Activated naive CD8-positive, alpha-beta T cell treated with anti-CD3 and anti-CD28 coated beads, Interleukin-2, amount 50 U/mL, for 16 hours (primary cell): ENCODE results near the gene KRTAP3-1.

ENCODE experiments used
- DNase-seq: peaks from one replicate; pipeline ENCODE4 v3.0.0-alpha.2; 2020; ENCODE audit warnings: low read depth, low spot score

Gene KRTAP3-1

DNA sequence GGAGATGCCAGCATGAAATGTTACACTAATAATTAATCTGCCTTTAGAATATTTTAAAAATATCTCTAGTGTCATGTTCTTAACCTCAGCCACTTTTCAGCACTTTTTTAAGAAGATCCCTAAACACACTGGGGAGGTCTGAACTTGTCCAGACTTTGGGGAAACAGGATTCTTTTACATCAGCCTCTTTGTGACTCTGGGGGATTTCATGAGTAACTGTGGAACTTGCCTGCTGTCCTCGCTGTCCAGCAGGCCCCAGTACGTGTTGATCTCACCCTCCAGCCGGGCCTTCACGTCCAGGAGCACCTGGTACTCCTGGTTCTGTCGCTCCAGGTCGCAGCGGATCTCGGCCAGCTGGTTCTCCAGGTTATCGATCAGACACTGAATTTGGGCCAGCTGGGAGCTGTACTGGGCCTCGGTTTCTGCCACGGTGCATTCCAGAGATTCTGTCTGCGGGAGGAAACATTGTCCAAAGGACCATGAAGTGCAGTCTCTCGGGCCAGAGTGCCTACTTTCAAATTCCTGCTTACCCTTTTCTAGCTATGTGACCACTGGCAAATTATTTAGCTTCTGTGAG lies 30.3 kb downstream of the KRTAP3-1 start:
- no peak for DNase-seq

DNA sequence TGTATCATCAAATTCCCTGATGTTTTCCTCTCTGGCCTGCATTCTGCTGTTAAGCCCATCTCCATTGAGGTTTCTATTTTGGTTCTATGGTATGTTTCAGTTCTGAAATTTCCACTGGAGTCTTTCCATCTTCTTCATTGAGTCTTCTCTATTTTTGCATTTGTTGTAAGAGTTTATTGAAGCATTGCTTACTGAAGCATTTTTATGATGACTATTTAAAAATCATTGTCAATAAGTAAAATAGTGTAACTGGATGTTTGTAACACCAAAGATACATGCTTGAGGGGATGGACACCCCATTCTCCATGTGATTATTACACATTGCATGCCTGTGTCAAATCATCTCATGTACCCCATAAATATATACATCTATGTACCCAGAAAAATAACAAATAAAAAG lies 33.4 kb downstream of the KRTAP3-1 start:
- no peak for DNase-seq

DNA sequence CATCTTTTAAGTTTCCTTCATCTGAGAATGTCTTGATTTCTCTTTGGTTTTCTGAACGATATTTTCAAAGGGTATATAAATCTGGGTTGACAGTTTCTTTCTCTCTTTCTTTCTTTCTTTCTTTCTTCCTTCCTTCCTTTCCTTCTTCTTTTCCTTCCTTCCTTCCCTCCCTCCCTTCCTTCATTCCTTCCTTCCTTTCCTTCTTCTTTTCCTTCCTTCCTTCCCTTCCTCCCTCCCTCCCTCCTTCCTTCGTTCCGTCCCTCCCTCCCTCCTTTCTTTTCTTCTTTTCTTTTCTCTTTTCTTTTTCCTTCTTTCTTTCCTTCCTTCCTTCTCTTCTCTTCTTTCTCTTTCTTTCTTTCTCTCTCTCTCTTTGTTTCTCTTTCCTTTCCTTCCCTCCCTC lies 34.6 kb downstream of the KRTAP3-1 start:
- DNase-seq: no peak

DNA sequence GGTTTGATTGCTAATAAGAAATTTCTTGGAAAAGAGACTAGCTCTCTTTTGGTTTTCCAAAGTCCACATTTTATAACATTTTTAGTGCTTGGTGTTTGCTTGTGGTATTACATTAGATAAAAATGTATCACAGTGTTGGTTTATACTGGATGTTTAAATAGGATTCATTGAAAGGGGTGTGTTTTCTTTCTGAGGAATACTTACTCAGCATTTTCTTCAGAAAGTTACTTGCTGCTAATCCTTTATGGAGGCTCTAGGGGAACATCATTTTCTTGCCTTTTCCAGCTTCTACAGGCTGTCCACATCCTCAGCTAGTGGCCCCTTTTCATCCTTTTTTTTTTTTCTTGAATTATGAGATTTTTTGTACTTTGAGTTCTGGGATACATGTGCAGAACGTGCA lies 41.3 kb downstream of the KRTAP3-1 start:
- no peak for DNase-seq

DNA sequence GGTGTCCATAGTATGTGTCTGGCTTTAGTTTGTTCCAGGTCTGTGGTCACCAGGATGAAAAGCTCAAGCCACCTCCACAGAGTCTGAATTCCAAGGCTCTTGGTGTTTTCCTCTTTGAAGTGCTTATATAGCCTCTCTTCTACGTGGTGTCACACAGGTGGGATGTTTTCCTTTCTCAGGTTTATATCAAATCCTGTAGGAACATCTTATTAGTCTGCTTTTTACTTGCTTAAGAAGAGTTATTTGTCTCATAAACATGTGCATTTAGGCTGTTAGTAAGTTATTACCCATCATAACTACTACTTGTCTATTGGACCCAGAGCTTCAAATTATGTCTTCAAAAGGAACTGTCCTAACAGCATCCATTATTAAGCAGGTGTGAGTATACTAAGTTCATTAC lies 42.1 kb downstream of the KRTAP3-1 start, which contains the start of gene KRT39:
Gene KRT39, minus strand, starts transcription at position 101 of the 400 bp plus-strand sequence. Its CDS starts 92 bp downstream, at position 9.
- DNase-seq: no peak

DNA sequence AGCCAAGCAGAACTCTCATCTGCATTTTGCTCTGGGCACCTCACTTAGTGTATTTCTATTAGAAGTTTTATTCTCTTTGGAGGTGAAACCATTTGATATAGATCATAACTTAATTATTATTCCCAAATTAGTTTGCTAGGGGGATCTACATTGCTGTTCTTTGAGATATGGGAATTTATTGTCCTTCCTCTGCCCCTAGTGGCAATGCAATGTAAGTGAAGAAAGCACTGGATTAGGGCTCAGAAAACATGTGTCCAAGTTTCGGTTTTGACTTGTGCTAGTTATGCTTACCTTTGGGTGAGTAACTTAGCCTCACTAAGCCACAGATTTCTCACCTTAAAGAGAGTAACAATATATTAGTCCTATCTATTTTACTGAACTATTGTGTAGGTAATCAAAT lies 45.1 kb downstream of the KRTAP3-1 start:
- DNase-seq: no peak

DNA sequence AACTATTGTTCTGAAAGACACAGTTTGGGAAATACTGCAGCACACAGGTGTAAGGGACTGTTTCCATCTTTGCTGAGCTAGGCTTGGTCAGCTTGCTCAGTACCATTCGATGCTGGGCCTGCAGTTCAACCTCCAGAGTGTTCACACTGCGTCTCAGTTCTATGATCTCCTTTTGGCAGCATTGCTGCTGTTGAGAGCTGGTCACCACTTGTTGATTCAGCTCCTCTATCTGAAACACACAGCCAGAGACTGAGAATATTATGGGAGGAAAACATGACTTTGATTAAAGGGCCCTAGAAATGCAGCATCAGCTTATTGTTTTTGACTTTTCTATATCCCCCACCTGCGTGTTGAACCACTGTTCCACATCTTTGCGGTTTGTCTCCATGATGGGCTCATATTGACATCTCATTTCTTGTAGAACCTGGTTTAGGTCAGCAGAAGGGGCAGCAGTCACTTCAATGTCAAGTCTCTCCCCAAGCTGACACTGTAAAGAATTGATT lies 46.8 kb downstream of the KRTAP3-1 start:
- no peak for DNase-seq

DNA sequence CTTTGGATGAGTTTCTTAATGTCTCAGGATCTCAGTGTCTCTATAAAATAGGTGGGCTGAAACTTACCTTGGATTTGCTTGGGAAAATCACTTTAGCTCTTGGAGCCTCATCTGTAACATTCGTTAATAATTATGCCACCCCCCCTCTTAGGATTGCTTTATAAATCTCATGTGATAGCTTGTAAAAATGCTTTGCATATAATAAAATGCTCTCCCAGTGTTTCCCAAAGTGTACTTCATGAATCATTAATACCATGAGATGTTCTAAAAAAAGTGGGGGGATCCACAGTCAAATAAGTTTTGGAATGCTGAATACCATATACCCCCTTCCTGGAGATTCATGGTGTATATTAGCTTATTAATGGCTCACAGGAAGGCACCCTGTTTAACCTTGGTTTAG lies 47.3 kb downstream of the KRTAP3-1 start:
- no peak for DNase-seq

DNA sequence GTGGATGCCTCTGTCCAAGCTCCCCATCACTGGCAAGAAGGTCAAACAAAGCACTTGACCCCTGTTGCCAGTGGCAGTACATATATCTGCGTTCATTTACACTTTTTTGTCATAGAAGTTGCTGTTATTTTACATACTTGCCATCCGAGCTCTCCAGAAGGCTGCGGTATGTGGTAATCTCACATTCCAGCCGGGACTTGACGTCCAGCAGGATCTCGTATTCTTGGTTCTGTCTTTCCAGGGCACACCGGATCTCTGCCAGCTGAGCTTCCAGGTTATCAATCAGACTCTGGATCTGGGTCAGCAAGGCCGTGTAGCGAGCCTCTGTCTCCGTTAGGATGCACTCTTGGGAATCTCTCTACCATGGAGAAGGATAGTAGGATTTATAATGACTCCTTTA lies 48.8 kb downstream of the KRTAP3-1 start:
- no peak for DNase-seq
